ENCODE measurements around the gene PROS1.
"Not testable (repeated sequence)": the region's sequence is repeated elsewhere in the genome, so short reads cannot be mapped to it uniquely, and the experiment has no call there.

The PROS1 gene

DNA sequence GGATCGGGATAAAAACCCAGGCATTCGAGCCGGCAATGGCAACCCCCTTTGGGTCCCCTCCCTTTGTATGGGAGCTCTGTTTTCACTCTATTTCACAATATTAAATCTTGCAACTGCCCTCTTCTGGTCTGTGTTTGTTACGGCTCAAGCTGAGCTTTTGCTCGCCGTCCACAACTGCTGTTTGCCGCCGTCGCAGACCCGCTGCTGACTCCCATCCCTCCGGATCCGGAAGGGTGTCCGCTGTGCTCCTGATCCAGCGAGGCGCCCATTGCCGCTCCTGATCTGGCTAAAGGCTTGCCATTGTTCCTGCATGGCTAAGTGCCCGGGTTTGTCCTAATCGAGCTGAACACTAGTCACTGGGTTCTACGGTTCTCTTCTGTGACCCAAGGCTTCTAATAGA is 8.6 kb downstream of the PROS1 start:
- not testable (repeated sequence) for DNase-seq

- DNase-seq = no peak
These were observed 10.9 kb downstream of the PROS1 start for GRCh38 chr3:93962798-93963197.

DNA sequence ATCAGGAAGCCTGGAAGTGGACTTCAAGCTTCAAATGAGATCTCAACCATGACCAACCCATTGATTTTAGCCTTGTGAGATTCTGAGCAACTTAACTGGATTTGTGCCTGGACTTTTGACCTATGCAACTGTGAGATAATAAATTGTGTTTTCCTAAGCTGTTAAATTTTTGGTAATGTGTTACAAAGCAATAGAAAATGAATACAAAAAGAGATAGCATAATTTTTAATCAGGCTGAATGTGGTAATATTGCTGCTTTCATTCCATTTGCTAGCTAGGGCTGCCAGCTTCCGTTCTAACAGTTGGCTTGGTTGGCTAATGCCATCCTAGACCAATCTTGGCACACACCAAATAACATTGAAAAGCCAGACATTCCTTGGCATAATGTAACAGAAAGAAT is 12.2 kb downstream of the PROS1 start:
- no peak for DNase-seq

GRCh38 chr3:93961026-93961425 is 12.7 kb downstream of the PROS1 start:
- no peak for DNase-seq

DNA sequence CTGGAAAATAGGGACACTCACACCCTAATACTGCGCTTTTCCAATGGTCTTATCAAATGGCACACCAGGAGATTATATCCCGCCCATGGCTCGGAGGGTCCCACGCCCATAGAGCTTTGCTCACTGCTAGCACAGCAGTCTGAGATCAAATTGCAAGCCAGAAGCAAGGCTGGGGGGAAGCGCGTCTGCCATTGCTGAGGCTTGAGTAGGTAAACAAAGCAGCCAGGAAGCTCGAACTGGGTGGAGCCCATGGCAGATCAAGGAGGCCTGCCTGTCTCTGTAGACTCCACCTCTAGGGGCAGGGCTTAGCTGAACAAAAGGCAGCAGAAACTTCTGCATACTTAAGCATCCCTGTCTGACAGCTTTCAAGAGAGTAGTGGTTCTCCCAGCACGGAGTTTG is 23.7 kb downstream of the PROS1 start:
- DNase-seq = not testable (repeated sequence)

- DNase-seq = not testable (repeated sequence)
These were observed 36.2 kb downstream of the PROS1 start for GRCh38 chr3:93937485-93937884.

GRCh38 chr3:93936549-93936948 is 37.1 kb downstream of the PROS1 start:
- no peak for DNase-seq

DNA sequence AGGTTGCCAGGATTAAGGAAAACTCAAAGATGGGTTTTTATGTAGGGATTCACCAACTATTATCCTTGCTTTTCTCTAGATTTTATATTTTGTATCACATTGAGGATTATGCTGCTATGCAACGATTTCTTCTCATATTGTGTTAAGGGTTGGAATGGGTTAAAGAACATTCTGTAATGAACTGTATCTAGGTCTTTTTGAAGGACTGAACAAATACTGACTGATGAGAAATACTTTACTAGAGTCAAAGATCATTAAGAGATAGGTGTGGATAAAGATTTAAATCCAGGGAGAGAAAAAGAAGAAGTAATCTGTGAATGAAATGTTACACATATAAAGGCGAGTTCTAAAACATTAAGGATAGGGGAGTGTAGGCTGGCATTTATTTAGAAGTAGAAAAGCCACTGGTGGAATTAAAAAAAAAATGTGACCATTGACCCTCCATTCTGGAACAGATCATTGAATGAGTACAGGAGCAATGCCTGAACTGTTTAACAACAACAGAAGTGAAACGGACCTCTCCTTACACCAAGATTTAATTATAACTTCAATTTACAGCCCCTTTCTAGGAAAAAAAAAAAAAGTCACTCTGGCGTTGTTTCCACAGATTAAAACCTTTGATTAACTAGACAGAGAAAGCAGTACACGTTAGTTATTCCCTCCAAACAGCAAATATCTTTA is 39.2 kb downstream of the PROS1 start:
- DNase-seq = no peak

- no peak for DNase-seq
These were observed 42.0 kb downstream of the PROS1 start for GRCh38 chr3:93931597-93932229.

DNA sequence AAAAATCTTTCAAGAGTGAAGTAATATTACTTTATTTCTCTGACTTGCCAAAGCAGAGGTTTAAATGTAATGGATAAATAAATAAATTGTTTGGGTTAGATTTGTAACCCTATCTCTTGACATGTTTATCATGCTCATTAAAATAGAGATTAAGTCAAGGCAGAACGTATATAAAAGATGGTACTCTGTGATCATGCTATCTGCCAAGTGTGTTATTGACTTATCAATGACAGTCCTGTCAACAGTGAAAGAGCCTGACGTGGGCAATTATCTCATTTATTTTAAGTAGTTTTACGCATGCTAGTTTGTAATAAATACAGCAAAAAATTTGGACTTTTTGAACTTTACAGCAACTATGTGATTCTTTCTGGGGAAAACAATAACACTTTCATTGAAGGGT is 43.7 kb downstream of the PROS1 start:
- DNase-seq = no peak

DNA sequence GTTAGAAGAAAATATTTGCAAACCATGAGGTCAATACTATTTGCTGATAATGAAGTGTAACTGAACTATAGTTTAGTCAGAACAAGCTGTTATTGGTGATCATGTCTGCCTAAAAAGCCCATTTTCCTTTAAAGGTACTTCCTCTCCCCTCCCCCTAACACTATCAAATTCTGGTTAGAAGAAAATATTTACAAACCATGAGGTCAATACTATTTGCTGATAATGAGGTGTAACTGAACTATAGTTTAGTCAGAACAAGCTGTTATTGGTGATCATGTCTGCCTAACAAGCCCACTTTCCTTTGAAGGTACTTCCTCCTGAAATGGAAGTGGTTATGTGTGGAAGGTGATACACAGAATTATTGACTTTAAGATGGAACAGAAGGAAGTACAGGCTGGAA is 46.9 kb downstream of the PROS1 start:
- no peak for DNase-seq

- no peak for DNase-seq
These were observed 49.2 kb downstream of the PROS1 start for GRCh38 chr3:93924491-93924890.

GRCh38 chr3:93923006-93923405 is 50.7 kb downstream of the PROS1 start:
- no peak for DNase-seq

- not testable (repeated sequence) for DNase-seq
These were observed 56.1 kb downstream of the PROS1 start for GRCh38 chr3:93917546-93918029.

- not testable (repeated sequence) for DNase-seq
These were observed 60.1 kb downstream of the PROS1 start for GRCh38 chr3:93913623-93914022.

GRCh38 chr3:93911206-93911605 is 62.5 kb downstream of the PROS1 start:
- DNase-seq = no peak

- no peak for DNase-seq
These were observed 63.6 kb downstream of the PROS1 start for GRCh38 chr3:93910097-93910496.

GRCh38 chr3:93907132-93907531 is 66.6 kb downstream of the PROS1 start:
- no peak for DNase-seq

GRCh38 chr3:93906245-93906644 is 67.5 kb downstream of the PROS1 start:
- no peak for DNase-seq

- DNase-seq = no peak
These were observed 69.1 kb downstream of the PROS1 start for GRCh38 chr3:93904568-93904967.

GRCh38 chr3:93878250-93879017 is 95.3 kb downstream of the PROS1 start:
- not testable (repeated sequence) for DNase-seq

- DNase-seq = not testable (repeated sequence)
These were observed 96.3 kb downstream of the PROS1 start for GRCh38 chr3:93877427-93877826.

GRCh38 chr3:93873412-93873811 is 100.3 kb downstream of the PROS1 start:
- DNase-seq = not testable (repeated sequence)

DNA sequence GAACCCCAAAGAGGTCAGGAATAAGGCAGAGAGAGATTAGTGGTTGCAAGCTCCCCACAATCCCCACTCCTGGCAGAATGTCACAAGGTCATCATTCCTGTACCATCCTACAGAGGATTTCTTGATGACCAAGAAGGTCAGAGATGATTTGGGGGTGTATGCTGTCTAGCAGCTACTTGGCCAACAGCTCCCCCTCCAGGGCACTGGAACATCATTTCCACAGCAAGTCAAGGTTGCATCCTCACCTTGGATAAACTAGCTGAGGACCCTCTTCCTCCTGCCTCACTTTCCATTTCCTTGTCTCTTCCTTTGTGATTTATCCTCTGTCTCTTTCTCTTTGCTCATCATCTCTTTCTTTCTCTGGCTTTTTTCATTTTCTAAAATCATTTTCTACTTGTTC is 106.3 kb downstream of the PROS1 start:
- no peak for DNase-seq
